Measurements from ENCODE around the gene PRKCE.

The PRKCE gene

DNA sequence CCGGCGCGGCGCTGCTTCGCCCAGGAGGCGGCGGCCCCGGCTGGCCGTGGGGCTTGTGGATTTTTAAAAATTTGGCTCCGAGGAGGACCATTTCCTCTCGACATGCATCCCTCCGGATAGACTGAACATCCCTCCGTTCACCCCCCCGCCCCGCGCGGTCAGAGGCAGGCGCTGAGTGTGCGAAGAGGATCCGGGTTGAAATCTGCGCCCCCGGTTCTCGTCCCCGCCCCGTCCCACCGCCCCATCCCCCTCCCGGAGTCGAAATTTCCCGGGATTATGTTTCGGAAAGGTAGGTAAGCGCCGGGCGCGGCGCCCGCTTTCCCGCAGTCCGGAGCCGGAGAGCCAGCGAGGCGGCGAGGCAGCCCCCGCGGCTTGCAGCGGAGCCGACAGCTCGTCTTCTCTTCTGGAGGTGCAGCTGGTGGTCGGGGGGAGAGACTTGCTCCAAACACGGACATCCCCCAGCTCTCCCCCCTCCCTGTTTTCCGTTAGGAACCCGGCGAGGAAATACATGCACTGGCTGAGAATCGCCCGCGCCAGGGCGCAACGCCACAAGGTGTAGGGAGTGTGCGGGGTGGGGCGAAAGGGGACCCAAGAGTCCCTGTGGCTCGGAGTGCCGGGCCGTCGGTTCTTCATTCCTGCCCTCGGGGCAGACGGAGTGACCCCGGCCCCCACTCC, at the start of gene PRKCE:
PRKCE (plus strand) TSS at position 261 of the 675 bp plus-strand sequence.
- DNase-seq: peak; percentile 61 to 65

DNA sequence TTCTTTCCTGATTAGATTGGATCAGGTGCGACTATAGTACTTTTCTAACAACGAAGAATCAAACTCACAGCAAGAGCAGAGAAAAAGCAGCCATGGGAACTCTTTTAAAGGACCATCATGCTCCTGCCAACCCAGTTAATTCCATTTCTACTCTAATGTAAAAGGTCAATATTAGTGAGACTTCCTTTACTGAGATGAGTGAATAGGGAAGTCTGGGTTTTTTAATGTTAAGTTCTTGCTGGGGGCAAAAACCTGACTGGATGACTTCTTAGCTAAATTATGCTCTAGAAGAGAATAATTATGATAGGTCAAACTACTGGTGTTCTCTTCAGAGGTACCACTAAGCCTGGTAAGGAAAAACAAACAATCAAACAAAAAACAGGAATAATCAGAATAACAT, 48.9 kb upstream of the PRKCE start:
- no peak for DNase-seq

DNA sequence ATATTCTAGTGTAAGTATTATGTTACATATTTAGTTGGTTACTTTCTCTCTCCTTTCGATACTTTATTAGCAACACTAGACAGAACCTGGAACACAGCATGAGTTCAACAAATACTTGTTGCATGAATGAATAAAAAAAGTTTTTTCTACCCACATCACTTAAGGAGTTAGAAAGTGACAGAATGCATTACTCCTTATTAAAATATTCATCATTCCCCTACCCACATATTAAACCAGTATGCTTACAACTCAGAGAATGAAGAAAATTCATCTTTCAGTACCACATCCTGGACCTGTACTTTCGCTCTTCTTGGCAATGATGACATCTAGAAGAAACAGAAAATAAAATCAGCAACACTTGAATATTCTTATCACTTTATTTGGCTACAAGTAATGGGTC, 46.4 kb upstream of the PRKCE start:
- DNase-seq: no peak

DNA sequence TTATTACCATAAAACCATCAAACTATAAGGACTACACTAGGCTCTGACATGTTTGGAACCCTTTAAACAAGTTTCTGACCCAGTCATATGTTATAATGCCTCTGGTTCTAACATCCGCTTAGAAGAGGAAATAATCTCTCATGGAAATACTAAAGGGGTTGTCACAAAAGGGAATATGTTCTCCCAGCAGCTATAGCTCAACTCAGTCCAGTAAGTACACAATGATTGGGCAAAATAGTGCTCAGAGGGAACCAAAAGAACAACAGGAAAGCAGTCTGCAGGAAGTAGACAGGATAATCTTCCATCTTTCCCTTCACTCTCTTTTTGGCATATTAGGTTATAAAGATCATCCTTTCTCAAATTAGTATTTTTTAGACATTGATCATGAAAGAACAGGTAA, 44.7 kb upstream of the PRKCE start:
- DNase-seq: no peak

DNA sequence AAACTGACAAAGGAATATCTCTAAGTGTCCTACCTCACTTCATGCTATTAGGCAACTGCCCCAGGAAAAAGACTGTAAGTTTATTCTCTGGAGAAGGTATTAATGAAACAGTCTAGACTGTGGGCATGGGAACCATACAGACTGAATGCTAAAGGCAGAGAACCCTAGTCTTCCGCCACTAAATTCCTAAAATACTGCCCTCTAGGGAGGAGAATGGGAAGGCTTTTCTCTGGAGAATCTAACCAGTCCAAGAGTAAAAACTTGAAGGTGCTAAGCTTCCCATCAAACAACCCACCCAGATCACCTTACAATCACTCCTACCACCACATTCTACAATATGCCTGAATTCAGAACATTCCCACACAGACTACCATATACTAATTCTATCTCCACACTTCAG, 43.8 kb upstream of the PRKCE start:
- DNase-seq: no peak

DNA sequence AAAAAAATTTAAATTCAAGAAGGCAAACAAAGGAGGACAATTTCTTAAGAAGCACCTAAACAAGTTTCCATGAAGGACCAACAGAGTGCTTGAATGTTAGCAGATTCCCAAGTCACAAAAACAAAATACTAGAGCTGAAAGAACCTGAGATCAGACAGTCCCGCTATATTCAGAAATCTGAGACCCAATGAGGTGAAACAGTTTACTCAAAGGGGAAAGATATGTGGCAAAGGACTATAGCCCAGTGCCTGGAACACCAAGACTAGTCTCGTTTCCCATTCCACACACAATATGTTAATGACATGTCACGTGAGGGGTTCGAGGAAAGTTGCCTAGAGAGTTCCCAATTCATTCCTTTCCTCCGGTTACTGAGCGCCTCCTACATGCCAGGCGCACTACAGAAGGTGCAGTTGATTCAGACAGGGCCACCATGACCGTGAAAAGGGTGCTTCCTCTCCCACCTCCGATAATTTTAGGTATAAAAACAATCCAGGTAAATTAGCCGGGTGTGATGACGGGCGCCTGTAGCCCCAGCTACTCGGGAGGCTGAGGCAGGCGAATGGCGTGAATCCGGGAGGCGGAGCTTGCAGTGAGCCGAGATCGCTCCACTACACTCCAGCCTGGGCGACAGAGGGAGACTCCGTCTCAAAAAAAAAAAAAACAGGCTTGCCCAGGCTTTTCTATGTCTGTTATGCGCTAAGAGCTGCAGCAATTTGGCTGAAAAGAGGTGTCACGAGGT, 41.0 kb upstream of the PRKCE start:
- peak; percentile 44 to 56 for DNase-seq

DNA sequence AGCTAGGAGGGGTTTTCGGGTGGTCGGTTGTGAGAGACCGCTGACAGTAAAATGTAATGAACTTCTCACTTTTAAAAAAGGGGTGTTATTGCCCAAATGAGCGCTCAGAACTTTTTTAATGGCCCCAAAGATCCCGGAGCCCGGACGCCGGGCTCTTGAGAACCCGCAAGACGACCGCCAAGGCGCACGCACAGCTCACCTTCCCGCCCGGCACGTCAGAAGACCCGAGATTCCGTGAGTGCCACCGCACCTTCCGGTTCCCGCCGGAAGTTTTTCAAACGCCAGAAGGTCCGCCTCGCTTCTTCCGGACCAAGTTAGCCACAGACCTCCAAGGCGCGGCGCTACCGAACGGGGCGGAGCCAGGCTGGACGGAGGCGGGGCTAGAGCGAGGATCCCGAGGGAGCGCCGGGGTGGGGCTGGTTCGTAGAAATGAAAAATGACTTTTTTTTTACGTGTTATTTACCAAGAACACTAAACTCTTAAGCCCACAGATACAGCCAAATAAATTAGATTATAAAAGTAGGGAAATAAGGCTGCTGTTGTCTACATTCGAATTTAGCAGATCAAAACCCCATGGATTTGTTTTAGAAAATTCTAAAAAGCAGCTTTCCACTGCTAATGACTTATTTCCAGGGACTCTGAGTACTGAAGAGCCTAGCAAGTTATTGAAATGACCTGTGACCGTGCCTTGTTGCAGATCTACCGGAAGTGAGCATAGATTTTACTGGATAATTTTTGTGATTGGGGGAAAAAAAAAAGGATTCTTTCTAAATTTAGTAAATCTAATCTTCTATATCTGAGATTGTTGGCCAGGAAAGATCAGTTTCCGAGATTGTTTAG, 40.2 kb upstream of the PRKCE start, which contains the start of gene SRBD1:
SRBD1 (minus strand) TSS at position 248 of the 840 bp plus-strand sequence. CDS start 5,826 bp downstream, outside the sequence.
- DNase-seq: peak; percentile 97 to 98

DNA sequence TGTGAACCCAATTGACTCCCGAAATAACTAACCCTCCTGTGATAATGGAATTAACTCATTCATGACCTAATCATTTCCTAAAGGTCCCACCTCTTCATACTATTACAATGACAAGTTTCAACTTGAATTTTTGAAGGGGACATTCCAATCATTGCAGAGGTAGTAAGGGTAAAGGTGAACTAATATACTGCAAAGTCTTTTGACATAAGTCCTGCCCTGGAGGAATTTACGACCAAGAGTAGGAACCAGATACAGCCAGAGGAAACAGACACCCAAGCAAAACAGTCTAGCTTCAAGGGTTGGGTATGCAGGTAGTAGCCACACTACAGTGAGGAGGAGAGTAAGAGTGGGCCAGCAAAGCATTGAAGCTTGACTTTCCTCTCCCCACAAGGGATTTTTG, 39.2 kb upstream of the PRKCE start:
- no peak for DNase-seq

DNA sequence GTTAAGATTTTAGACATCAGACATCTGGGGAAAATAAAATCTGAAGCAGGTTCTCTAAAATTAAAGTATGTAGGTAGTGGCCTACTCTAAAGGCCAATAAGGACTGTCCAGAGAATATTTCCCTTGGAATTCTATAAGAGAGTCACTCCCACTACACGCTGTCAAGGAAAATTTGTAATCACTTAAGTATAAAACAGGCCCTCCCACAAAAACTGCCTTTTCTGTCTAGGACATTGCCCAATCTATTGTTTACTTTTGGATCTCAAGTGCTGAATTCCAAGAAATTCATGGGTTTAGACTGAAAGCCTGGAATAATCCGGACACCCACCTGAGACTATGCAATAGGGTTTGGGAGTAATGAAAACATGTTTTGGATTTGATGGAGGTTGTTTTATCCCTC, 38.7 kb upstream of the PRKCE start:
- DNase-seq: no peak

DNA sequence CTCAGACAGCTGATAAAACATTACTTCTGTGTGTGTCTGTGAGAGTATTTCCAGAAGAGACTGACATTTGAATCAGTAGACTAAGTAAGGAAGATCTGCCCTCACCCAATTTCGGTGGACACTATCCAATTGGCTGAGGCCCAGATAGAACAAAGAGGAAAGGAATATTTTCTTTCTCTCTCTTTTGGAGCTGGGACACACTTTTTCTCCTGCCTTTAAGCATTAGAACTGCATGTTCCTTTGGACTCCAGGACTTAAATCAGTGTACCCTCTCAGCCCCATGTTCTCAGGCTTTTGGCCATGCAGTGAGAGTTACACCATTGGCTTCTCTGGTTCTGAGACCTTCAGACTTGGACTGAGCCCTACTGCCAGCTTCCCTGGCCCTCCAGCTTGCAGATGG, 37.1 kb upstream of the PRKCE start:
- DNase-seq: no peak

DNA sequence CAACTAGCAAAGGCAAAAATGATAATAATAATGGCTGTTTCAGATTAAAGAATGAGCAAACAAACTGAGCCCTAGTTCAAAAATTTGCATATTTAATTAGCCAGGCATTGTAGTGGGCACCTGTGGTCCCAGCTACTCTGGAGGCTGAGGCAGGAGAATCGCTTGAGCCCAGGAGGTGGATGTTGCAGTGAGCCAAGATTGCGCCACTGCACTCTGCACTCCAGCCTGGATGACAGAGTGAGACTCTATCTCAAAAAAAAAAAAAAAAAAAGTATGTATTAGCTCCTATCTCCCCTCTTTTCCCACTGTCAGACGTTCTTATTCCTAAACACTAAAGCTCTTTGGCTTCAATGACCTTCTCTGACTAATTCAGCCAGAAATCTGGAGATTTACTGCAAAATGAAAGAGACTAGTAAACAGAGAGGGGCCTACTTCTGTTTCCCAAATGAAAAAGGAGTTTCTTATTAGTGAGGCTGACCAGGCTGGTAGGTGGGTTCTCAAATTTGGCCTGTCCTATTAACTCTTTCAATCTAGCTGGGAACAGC, 36.5 kb upstream of the PRKCE start:
- DNase-seq: no peak

DNA sequence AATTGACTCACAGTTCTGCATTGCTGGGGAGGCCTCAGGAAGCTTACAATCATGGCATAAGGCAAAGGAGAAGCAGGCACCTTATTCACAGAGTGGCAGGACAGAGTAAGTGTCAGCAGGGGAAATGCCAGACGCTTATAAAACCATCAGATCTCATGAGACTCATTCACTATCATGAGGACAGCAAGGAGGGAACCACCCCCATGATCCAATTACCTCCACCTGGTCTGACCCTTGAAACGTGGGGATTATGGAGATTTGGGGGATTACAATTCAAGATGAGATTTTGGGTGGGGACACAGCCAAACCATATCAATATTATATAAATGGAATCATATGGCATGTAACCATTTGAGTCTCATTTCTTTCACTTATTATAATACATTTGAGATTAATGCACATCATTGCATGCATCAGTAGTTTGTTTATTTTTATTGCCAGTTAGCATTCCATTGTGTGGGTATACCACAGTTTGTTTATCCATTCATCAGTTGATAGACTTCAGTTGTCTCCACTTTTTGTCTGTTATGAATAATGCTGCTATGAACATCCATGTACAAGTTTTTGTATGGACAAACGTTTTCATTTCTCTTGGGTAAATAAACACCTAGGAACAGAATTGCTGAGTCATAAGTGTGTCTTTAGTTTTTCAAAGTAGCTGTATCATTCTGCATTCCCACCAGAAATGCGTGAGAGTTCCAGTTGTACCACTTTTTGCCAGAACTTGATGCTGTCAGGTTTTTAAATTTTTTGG, 34.6 kb upstream of the PRKCE start:
- no peak for DNase-seq

DNA sequence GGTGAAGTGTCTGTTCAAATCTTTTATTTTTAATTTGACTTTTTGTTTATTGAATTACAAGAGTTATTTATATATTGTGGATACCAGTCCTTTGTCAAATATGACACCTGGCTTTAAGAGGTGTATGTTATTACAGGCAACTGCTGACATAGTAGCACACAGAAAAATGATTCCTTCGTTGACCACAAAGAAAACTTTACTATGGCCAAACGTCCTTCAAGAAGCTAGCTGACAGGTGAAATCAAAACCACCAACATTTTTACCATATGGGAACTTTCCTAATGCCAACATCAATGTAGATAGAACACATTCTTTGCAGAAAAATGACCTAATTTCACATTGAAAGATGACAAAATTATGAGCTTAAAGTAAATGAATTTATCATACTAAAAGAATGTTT, 34.0 kb upstream of the PRKCE start:
- no peak for DNase-seq

DNA sequence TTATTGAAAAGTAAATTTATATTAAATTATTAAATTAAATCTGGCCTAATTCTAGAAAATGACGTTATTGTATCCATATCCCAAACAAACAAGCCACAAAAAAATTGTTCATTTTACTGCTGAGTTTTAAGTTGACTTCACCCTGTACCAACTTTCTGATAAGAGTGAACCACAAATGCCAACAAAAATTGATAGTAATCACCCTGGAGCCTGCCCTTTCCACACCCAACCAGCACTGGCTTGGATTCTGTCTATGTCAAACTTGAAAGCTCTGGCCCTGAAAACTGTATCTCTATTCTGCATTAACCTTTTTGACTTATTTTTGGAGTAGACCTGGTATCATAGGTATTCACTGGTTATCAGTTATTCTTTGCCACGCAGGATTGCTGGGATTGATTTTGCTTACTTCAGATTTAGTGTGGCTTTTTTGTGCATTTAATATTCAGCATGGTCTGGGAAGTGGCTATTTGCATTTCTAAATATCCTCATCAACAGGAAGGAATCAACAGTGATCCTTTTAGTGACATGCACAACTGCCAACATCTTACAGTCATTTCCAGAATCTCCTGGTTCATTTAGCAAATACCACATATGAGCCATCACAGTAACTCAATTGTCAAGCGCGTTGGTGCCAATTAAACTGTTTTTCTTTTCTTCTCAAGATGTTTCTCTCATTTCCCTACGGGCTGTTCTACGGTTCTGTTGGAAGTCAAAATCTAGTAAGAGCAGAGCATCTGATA, 29.0 kb upstream of the PRKCE start:
- DNase-seq: no peak

DNA sequence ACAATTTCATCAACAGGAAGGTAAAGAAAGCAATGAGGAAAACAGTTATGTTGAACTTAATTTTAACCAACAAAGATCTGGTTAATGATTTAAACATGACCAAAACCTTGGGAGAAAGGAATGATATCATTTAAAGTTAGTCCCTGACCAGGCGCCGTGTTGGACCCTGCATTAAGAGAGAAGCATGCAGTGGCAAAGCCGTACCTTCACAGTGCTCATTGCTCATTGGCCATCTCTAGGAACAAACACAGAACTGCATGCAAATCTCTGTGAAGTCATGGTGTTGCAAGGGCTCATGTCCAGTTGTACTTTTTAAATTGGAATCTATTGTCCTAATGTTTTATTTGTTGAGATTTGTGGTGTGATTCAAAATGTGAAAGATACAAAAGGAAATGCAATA, 28.4 kb upstream of the PRKCE start:
- DNase-seq: no peak

DNA sequence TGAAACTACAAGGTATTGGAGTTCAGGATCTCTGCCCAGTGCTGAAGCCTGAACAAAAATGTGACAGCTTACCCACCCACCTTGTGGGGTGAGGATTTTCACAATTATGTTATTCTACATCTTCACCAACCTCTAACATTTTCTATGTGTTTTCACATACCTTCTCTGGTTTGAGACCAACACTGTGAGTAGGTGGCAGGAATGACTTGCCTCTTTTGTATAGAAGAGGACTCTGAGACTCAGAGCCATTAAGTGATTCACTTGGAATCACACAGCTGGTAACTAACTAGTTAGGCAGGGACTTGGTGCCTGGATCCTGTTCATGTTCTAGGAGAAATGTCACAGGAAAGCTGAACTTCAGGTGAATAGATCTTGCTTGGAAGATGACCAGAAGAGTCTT, 25.7 kb upstream of the PRKCE start:
- DNase-seq: no peak

DNA sequence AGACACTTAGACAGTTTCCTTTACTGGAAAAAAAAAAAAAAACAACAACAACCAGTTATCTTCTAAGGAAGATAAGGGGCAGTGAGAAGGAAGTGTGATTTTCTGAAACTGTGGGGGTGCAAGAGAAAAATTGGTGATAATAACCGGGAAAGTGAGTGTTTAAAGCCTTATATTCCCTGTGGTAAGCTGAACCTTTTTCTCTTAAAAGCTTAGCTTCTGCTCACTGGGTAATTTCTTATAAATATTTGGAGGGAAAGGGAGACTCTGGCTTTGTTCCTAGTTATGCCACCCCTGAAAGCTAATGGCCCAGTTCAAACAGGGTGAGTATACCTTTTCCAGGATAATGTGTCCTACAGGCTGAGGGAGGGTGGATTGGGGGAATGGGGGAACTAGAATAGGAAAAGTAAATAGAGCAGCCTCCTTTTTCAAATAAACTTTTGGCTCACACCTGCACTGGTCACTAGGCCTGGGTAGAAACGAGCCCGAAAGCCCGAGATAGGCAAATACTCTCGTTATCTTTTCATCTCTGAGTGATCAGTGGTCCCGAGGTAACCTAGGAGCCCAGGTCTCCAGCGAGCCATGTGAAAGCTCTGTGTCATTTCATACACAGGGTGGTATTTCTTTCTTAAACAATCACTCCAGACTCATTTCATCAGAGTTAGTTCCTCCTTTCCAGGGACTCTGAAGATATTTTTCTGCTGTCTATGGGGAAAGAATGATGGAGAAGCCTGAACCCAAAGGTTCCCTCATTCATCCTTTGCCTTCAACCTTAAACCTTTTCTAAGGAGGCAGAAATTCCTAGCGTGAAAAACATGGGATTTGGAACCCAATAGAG, 24.9 kb upstream of the PRKCE start:
- DNase-seq: no peak

DNA sequence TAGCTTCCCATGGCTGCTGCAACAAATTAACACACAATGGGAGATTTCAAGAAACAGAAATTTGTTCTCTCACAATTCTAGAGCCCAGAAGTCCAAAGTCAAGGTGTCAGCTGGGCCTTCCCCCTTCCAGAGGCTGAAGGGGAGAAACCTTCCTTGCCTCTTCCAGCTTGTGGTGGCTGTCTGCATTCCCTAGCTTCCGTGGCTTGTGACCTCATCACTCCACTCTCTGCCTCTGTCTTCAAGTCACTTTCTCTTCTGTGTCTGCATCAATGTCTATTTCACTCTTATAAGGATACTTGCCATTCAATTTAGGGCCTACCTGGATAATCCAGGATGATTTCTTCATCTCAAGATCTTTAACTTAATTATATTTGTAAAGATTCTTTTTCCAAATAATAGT, 23.6 kb upstream of the PRKCE start:
- no peak for DNase-seq

DNA sequence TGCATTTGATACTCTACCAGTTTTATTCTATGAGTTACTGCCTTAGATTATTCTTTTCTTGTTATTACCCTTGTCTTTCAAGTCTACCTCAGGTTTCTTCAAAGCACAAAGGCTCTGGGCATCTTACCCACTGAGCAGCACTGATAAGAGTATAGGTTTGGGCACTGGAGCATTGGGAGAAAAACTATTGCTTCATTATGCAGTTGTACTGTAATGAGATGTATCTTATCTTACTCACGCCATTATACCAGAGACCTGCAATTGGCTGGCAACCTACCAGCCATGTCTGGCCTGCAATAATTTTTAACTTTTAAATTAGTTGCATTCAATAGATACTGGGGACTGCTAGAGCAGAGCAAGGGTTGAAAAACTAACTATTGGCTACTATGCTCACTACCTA, 21.5 kb upstream of the PRKCE start:
- DNase-seq: no peak

DNA sequence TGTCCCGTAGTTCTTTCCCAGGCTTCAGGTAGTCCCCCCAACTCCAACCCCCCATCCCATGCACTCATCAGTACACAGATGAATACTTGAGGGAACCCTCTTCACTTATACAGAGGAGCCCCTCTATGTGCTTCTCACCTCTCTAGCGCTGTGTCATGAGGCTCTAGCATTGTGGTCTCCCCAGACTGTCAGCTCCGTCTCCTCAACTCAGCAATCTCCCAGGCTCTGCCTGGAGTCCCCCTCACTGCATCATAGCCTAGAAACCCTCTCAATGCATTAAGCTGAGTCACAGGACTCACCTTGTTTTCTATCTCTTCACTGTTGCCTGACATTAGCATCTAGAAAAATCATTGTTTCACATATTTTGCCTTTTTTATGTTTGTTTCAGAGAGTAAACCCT, 20.2 kb upstream of the PRKCE start:
- DNase-seq: no peak

DNA sequence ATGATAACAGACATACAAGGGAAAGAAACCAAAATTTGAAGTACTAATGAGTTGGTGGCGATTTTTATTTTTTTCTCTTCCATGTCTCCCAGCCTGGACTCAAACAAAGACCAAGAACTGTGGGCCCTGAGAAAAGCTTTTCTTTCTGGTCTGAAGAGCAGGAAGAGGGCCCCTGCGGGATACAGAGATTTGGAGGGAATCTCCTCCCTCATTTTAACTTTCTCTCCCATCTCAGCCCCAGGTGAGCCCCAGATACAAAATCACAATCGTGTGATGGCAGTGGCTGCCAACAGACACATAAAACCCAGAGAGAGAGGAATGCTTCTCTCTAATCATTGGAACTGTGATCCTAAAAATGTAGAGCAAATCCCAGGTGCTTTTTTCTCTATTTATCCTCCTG, 19.5 kb upstream of the PRKCE start:
- no peak for DNase-seq
